ENCODE measurements around the gene SKIL. TPM values are rescaled to one million over a fixed set of nuclear protein-coding genes. Genes with fewer than 3 reads are reported as not detected.
"Not testable (repeated sequence)": the region's sequence is repeated elsewhere in the genome, so short reads cannot be mapped to it uniquely, and the experiment has no call there.

SKIL gene
- total and polyA plus RNA-seq, 4 donors = 23.1 to 99.0 (median 44.8) TPM

- no peak for DNase-seq (ENCODE audit: low read depth in 4 of 6, low spot score in 6 of 6)
These were observed 30.3 kb upstream of the SKIL start for GRCh38 chr3:170327040-170327808.

GRCh38 chr3:170327868-170328548, 29.5 kb upstream of the SKIL start:
- H3K4me3 ChIP-seq (ENCODE audit: low read depth, low read length); H3K27ac ChIP-seq (ENCODE audit: low read depth, low read length); DNase-seq (ENCODE audit: low read depth in 4 of 6, low spot score in 6 of 6); H3K9me3 ChIP-seq (ENCODE audit: control insufficient read depth, insufficient read depth, low read length); H3K4me1 ChIP-seq (ENCODE audit: control insufficient read depth, insufficient read depth, low read length); H3K36me3 ChIP-seq (ENCODE audit: control insufficient read depth, insufficient read depth, low read length); H3K27me3 ChIP-seq (ENCODE audit: control insufficient read depth, insufficient read depth, low read length): not testable (repeated sequence)
- 87% methylated on average over 6 of the region's 7 CpGs for WGBS (ENCODE audit: insufficient coverage)

More at GRCh38 chr3:170327040-170327808, 30.3 kb upstream of the SKIL start:
- Histone ChIP-seq H3K36me3 (ENCODE audit: control insufficient read depth, insufficient read depth, low read length) (no peaks in the 10 kb centered on the region), H3K27ac (ENCODE audit: low read depth, low read length) (no peak overlapping the region), H3K27me3 (ENCODE audit: control insufficient read depth, insufficient read depth, low read length) (no peaks in the 10 kb centered on the region), H3K4me1 (ENCODE audit: control insufficient read depth, insufficient read depth, low read length) (no peaks in the 10 kb centered on the region), H3K4me3 (ENCODE audit: low read depth, low read length) (no peak overlapping the region), H3K9me3 (ENCODE audit: control insufficient read depth, insufficient read depth, low read length) (no peaks in the 10 kb centered on the region)
- 95% methylated on average over 24 of the region's 24 CpGs for WGBS (ENCODE audit: insufficient coverage)

- Histone ChIP-seq H3K36me3 (ENCODE audit: control insufficient read depth, insufficient read depth, low read length) (no peaks in the 10 kb centered on the region), H3K4me3 (ENCODE audit: low read depth, low read length) (no peak overlapping the region), H3K4me1 (ENCODE audit: control insufficient read depth, insufficient read depth, low read length) (no peaks in the 10 kb centered on the region), H3K27me3 (ENCODE audit: control insufficient read depth, insufficient read depth, low read length) (no peaks in the 10 kb centered on the region), H3K27ac (ENCODE audit: low read depth, low read length) (no peak overlapping the region), H3K9me3 (ENCODE audit: control insufficient read depth, insufficient read depth, low read length) (no peaks in the 10 kb centered on the region)
- WGBS (ENCODE audit: insufficient coverage) = 75% methylated on average over 4 of the region's 5 CpGs
- no peak for DNase-seq (ENCODE audit: low read depth in 4 of 6, low spot score in 6 of 6)
These were observed 27.1 kb upstream of the SKIL start for GRCh38 chr3:170330366-170330765.

- H3K27ac ChIP-seq (ENCODE audit: low read depth, low read length) = no peak overlapping the region
- H3K4me3 ChIP-seq (ENCODE audit: low read depth, low read length) = no peak overlapping the region
- H3K36me3 ChIP-seq (ENCODE audit: control insufficient read depth, insufficient read depth, low read length) = no peaks in the 10 kb centered on the region
- no peaks in the 10 kb centered on the region for H3K9me3 ChIP-seq (ENCODE audit: control insufficient read depth, insufficient read depth, low read length)
- H3K27me3 ChIP-seq (ENCODE audit: control insufficient read depth, insufficient read depth, low read length) = no peaks in the 10 kb centered on the region
- H3K4me1 ChIP-seq (ENCODE audit: control insufficient read depth, insufficient read depth, low read length) = no peaks in the 10 kb centered on the region
- DNase-seq (ENCODE audit: low read depth in 4 of 6, low spot score in 6 of 6) = no peak
- 56% methylated on average over 4 of the region's 4 CpGs for WGBS (ENCODE audit: insufficient coverage)
These were observed 26.4 kb upstream of the SKIL start for GRCh38 chr3:170331143-170331542.

DNA sequence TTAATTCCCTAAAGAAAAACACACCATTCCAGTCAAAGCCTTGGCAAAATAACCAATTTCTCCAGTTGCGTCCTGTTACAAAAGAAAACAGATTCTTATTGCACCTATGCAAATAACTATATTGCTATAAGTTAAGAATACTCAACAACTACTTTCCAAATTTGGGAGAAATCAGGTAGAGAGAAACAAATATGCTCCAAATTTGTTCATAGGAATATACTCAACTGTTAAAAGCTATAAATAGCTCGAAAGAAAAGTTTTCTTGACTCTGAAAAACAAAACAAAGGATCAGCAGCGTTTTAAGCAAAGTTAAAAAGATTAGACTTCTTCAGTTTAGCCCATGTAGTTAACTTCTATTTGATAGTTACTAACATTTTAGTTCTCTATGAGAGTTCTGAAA, 20.1 kb upstream of the SKIL start:
- H3K36me3 ChIP-seq (ENCODE audit: control insufficient read depth, insufficient read depth, low read length) = no peaks in the 10 kb centered on the region
- no peak overlapping the region for H3K4me3 ChIP-seq (ENCODE audit: low read depth, low read length)
- H3K9me3 ChIP-seq (ENCODE audit: control insufficient read depth, insufficient read depth, low read length) = no peaks in the 10 kb centered on the region
- DNase-seq (ENCODE audit: low read depth in 4 of 6, low spot score in 6 of 6) = no peak
- whole genome bisulfite sequencing (ENCODE audit: insufficient coverage) = no CpG with 5 or more reads among the region's 3 CpGs
- H3K27me3 ChIP-seq (ENCODE audit: control insufficient read depth, insufficient read depth, low read length) = no peaks in the 10 kb centered on the region
- H3K27ac ChIP-seq (ENCODE audit: low read depth, low read length) = no peak overlapping the region
- no peaks in the 10 kb centered on the region for H3K4me1 ChIP-seq (ENCODE audit: control insufficient read depth, insufficient read depth, low read length)

DNA sequence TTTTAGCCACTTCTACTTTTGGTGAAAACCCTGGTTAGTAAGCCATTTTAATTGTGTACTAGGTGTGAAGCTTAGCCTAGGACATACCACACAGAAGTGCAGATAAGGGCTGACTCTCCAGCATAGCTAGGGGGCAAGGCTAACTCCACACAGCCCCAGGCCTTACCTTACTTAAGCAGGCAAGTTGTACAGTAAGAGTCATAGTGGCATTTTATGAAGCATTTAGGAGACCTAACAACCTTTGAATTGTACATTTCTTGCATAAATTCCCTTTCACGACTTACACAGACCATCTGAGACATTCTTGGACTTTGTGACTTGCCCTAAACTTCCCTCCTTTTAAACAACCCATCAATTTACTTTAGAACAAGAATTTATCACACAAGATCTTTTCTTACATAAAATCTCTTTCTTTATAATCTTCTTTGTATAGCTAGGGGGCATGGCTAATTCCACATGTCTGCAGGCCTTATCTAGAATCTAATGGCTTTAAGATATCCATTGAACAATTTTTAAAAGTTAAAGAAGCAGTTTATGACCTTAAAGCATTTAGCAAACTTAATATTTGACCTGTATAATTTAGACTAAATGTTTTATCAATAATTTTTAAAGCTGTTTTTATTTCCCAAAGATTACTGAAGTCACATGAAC, 18.7 kb upstream of the SKIL start:
- Histone ChIP-seq H3K27me3 (ENCODE audit: control insufficient read depth, insufficient read depth, low read length) (no peaks in the 10 kb centered on the region), H3K36me3 (ENCODE audit: control insufficient read depth, insufficient read depth, low read length) (no peaks in the 10 kb centered on the region), H3K9me3 (ENCODE audit: control insufficient read depth, insufficient read depth, low read length) (no peaks in the 10 kb centered on the region), H3K4me3 (ENCODE audit: low read depth, low read length) (no peak overlapping the region), H3K4me1 (ENCODE audit: control insufficient read depth, insufficient read depth, low read length) (no peaks in the 10 kb centered on the region), H3K27ac (ENCODE audit: low read depth, low read length) (no peak overlapping the region)
- 86% methylated on average over 1 of the region's 1 CpG for WGBS (ENCODE audit: insufficient coverage)
- DNase-seq (ENCODE audit: low read depth in 4 of 6, low spot score in 6 of 6) = no peak

DNA sequence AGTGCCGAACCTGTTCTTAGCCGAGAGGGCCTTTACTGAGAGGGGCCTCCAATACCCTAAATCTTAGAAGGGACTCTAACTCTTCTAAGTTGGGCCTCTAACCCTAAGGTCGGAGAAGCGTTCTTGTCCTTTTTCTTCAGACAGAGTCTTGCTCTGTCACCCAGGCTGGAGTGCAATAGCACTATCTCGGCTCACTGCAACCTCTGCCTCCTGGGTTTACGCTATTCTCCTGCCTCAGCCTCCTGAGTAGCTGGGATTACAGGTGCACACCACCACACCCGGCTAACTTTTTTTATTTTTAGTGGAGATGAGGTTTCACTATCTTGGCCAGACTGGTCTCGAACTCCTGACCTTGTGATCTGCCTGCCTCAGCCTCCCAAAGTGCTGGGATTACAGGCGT, 15.2 kb upstream of the SKIL start:
- H3K27me3 ChIP-seq (ENCODE audit: control insufficient read depth, insufficient read depth, low read length); H3K4me1 ChIP-seq (ENCODE audit: control insufficient read depth, insufficient read depth, low read length); H3K4me3 ChIP-seq (ENCODE audit: low read depth, low read length); H3K36me3 ChIP-seq (ENCODE audit: control insufficient read depth, insufficient read depth, low read length); DNase-seq (ENCODE audit: low read depth in 4 of 6, low spot score in 6 of 6); H3K27ac ChIP-seq (ENCODE audit: low read depth, low read length); H3K9me3 ChIP-seq (ENCODE audit: control insufficient read depth, insufficient read depth, low read length): not testable (repeated sequence)
- WGBS (ENCODE audit: insufficient coverage) = 96% methylated on average over 7 of the region's 9 CpGs

DNA sequence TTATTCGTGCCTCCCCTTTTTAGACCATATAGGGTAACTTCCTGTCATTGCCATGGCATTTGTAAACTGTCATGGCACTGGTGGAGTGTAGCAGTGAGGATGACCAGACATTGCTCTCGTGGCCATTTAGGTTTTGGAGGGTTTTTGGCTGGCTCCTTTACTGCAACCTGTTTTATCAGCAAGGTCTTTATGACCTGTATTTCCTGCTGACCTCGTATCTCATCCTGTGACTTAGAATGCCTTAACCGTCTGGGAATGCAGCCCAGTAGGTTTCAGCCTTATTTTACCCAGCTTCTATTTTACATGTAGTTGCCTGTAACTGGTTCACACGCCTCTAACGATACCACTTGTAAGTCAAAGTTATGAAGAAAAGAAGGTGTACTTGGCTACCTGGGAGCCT, 13.7 kb upstream of the SKIL start:
- 94% methylated on average over 4 of the region's 6 CpGs for WGBS (ENCODE audit: insufficient coverage)

GRCh38 chr3:170344971-170345370, 12.5 kb upstream of the SKIL start:
- DNase-seq (ENCODE audit: low read depth in 4 of 6, low spot score in 6 of 6) = no peak
- Histone ChIP-seq H3K27me3 (ENCODE audit: control insufficient read depth, insufficient read depth, low read length) (no peaks in the 10 kb centered on the region), H3K9me3 (ENCODE audit: control insufficient read depth, insufficient read depth, low read length) (no peaks in the 10 kb centered on the region), H3K36me3 (ENCODE audit: control insufficient read depth, insufficient read depth, low read length) (no peaks in the 10 kb centered on the region), H3K27ac (ENCODE audit: low read depth, low read length) (no peak overlapping the region), H3K4me1 (ENCODE audit: control insufficient read depth, insufficient read depth, low read length) (no peaks in the 10 kb centered on the region), H3K4me3 (ENCODE audit: low read depth, low read length) (no peak overlapping the region)
- no CpG with 5 or more reads among the region's 4 CpGs for WGBS (ENCODE audit: insufficient coverage)

More for the DNA sequence above, 13.7 kb upstream of the SKIL start:
- H3K36me3 ChIP-seq (ENCODE audit: control insufficient read depth, insufficient read depth, low read length); H3K4me3 ChIP-seq (ENCODE audit: low read depth, low read length); H3K4me1 ChIP-seq (ENCODE audit: control insufficient read depth, insufficient read depth, low read length); H3K9me3 ChIP-seq (ENCODE audit: control insufficient read depth, insufficient read depth, low read length); H3K27ac ChIP-seq (ENCODE audit: low read depth, low read length); DNase-seq (ENCODE audit: low read depth in 4 of 6, low spot score in 6 of 6); H3K27me3 ChIP-seq (ENCODE audit: control insufficient read depth, insufficient read depth, low read length): not testable (repeated sequence)

All from spinal cord (tissue), 10 donors.